SJSA1 (cell line): ENCODE results near the gene TMEM59L. TPM values are rescaled to one million over a fixed set of nuclear protein-coding genes. Genes with fewer than 3 reads are reported as not detected.
A peak's percentile ranks its signal among the peaks of the same experiment; 100 is the strongest.

ENCODE experiments used
- DNase-seq, 2 experiments: peaks; one replicate each; pipeline ENCODE4 v3.0.0-alpha.2; 2015 to 2020; ENCODE audit warnings: low spot score in 2 of 2, low read depth in 1 of 2
- H3K27ac ChIP-seq: fragments of 250-450 bp; sonication (Bioruptor Pico); 2 replicates; pipeline ENCODE4 v1.5.1; 2020; ENCODE audit warnings: mild to moderate bottlenecking, moderate library complexity
- H3K27me3 ChIP-seq: fragments of 250-450 bp; sonication (Bioruptor Pico); replicated peaks from 2 replicates; pipeline ENCODE4 v1.5.1; 2020; ENCODE audit warnings: mild to moderate bottlenecking, moderate library complexity
- H3K36me3 ChIP-seq: fragments of 250-450 bp; sonication (Bioruptor Pico); 2 replicates; pipeline ENCODE4 v1.5.1; 2020; ENCODE audit warnings: mild to moderate bottlenecking
- H3K4me1 ChIP-seq: fragments of 250-450 bp; sonication (Bioruptor Pico); replicated peaks from 2 replicates; pipeline ENCODE4 v1.6.1; 2021; ENCODE audit warnings: mild to moderate bottlenecking
- H3K4me3 ChIP-seq: fragments of 250-450 bp; sonication (Bioruptor Pico); 2 replicates; pipeline ENCODE4 v1.5.1; 2020; ENCODE audit warnings: mild to moderate bottlenecking
- H3K9me3 ChIP-seq: fragments of 250-450 bp; sonication (Bioruptor Pico); replicated peaks from 2 replicates; pipeline ENCODE4 v1.5.1; 2020; ENCODE audit warnings: mild to moderate bottlenecking
- total RNA-seq: library from RNA; depleted of rRNA; stranded (reverse); fragments of >200 nt; shearing (Covaris generic); gene quantifications from 2 replicates; pipeline ENCODE4 v1.2.3, GENCODE V29; 2014

TMEM59L gene
- total RNA-seq, 1 experiment from 2014 or later, result not detected

DNA sequence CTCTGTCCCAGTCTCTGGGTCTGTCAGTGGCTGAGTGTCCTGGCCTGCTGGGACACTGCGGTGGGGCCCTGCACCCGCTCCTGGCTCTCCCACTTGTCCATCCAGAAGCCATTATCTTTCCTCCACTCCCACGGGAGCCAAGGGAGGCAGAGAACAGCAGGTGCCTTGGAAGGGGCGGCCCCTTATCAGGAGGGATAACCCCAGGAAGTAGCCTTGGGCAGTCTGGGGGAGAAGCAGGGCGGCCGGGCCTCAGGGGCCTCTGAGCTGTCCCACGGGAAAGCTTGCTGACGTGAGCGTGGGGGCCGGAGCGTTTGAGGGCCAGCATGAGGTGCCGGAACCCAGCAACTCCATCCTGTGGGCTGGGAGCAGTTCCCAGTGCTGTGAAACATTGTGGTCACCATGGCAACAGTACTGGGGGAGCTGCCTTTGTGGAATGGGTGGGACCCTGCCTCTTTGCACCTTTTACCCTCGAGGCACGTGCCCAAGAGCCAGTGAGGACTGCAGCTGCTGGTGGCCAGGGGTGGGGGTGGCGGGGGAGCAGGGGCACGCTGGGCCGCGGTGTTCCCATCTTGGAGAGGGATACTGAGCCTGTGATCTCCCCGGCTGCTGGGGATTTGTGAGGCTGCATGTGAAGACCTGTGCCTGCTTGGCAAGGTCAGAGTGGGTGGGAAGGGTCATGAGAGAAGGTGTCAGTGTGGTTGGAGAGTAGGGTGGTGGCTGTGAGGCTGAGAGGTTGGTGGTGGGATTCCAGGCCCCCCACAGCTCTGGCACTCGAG is 45.1 kb downstream of the TMEM59L start:
- no peak overlapping the region for H3K27ac ChIP-seq
- H3K9me3 ChIP-seq, result no peaks in the 10 kb centered on the region
- no peak for DNase-seq
- no peaks in the 10 kb centered on the region for H3K36me3 ChIP-seq
- H3K4me1 ChIP-seq, result peaks cover 19% of the 10 kb centered on the region
- H3K27me3 ChIP-seq, result no peaks in the 10 kb centered on the region
- H3K4me3 ChIP-seq, result no peak overlapping the region

DNA sequence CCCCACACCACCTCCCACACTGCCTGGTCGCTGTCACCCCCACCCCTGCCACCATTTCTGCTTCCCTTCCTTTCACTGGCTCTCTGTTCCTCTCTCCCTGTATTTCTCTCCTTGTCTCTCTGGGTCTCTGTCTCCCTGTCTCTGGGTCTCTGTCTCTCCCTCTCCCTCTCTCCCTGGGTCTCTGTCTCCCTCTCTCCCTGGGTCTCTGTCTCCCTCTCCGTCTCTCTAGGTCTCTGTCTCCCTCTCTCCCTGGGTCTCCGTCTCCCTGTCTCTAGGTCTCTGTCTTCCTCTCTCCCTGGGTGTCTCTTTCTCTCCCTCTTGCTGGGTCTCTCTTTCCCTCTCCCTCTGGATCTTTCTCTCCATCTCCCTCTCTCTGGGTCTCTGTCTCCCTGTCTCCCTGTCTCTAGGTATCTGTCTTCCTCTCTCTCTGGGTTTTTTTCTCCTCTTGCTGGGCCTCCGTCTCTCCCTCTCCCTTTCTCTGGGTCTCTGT is 45.7 kb downstream of the TMEM59L start:
- H3K4me3 ChIP-seq, result no peak overlapping the region
- DNase-seq, result no peak
- H3K27me3 ChIP-seq, result no peaks in the 10 kb centered on the region
- peaks cover 26% of the 10 kb centered on the region for H3K4me1 ChIP-seq
- H3K36me3 ChIP-seq, result no peaks in the 10 kb centered on the region
- H3K27ac ChIP-seq, result no peak overlapping the region
- no peaks in the 10 kb centered on the region for H3K9me3 ChIP-seq

DNA sequence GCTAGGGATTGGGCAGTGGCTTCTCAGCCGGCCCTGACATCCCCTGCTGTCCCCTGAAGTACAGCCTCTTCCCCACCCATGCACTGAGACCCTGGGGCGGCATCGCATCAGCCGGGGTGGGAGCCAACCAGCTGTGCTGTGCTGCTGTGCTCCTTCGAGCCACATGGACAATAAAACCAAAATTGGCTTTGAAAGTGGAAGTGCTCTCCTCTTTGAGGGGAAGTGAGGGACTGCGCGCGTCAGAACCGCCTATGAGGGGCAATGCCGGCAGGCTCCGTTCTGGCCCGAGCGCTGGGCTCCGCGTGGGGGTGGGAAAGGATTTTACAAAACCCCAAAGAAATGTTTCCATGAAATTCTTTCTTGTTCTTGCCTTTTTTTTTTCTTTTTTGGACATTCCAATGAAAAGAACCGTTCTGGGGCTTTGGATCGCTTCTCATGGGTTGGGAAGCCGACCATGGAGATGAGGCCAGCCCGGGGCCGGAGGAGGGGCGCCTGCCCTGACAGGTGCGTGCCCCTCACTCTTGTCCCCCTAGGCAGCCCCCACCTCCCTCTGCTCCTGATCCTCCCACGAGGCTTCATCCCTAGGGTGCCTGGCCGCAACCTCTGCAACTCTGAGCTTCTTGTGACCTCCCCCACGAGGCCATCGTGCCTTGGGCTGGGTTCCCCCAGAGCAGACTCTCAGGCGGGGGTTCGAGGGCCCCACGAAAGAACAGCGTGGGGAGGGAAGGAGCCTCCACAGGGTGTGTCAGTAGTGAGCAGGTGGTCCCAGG is 46.8 kb downstream of the TMEM59L start:
- H3K27ac ChIP-seq, result no peak overlapping the region
- H3K4me3 ChIP-seq, result no peak overlapping the region
- DNase-seq, result no peak
- no peaks in the 10 kb centered on the region for H3K9me3 ChIP-seq
- no peaks in the 10 kb centered on the region for H3K27me3 ChIP-seq
- no peaks in the 10 kb centered on the region for H3K36me3 ChIP-seq
- H3K4me1 ChIP-seq, result peaks cover 27% of the 10 kb centered on the region

DNA sequence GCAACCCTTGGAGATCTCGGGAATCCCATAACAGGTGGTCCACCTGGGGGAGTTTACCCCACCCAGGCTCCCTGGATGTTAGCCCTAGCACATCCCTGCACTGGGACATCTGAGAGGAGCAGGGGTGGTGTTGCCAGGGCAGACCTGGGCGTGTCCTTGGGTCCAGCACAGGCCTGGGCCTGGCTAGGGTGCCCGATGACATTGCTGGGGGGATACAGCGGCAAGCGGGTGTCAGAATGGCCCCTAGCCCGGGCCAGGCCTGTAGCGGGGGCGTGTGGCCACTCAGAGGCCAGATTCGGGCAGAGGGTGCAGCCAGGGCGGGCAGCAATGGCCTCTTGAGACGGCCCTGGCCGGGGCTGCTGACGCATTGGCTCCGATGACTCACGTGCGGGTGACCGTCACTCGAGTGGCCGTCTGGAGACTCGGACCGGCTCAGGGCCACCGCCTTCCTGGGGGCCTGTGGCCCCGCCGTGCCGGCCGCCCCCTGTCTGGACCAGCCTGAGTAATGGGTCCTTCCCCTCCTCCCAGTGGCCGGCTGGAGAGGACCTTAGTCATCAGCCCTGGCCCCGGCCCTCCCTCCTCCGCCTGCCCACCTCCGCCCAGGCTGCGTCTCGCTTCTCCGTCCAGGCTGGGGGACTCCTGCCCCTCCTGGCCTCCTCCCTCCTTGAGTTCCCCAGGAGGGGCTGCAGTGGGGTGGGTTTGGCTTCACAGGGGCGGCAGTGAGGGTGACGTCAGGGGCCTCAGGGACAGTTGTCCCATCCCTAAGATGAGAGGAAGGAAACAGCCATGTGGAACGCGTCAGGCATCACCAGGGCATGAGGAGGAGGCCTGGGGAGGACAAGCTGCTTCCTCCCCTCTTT is 47.6 kb downstream of the TMEM59L start:
- Histone ChIP-seq H3K4me3 (no peak overlapping the region), H3K4me1 (peaks cover 27% of the 10 kb centered on the region), H3K36me3 (no peaks in the 10 kb centered on the region), H3K9me3 (no peaks in the 10 kb centered on the region), H3K27me3 (no peaks in the 10 kb centered on the region), H3K27ac (0 out of 2 replicates have a peak overlapping the region, but pooled peaks have one; percentile 15)
- DNase-seq, result peak; percentile 76 to 92

DNA sequence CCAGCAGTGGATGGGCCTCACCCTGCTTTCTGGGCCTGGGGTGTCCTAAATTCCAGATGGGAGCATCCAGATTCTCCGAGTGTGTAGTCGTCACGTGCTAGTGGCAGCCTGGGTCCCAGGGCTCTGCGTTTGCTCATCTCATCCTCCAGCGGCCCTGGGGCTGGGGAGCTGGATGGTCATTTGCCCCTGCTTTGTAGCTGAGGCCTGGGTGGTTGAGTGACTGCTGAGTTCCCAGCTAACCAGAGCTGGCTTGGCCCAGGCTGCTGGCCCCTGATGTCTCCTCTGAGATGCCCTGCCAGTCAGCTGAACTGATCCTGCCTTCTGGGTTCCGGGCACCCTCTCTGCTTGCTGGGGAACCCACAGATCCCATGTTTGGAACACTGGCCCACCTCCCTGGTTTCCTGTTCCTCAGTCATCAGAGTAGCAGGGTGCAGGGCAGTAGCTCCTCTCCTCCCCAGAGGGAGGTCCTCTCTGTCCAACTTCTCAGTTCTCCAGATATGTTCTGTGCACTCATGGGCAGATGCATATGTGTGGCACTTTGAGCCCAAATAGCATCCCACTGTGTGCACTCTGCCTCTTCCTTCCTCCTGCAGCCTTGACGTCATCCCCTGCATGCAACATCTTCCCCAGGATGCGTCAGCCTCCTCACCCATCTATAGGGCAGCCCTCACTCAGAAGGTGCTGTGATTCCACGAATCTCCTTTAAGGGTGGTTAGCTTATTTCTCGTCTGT is 48.4 kb downstream of the TMEM59L start:
- H3K27ac ChIP-seq, result 0 out of 2 replicates have a peak overlapping the region, but pooled peaks have one; percentile 15
- DNase-seq, result no peak
- no peaks in the 10 kb centered on the region for H3K27me3 ChIP-seq
- H3K4me1 ChIP-seq, result peaks cover 27% of the 10 kb centered on the region
- no peaks in the 10 kb centered on the region for H3K36me3 ChIP-seq
- no peak overlapping the region for H3K4me3 ChIP-seq
- H3K9me3 ChIP-seq, result no peaks in the 10 kb centered on the region

DNA sequence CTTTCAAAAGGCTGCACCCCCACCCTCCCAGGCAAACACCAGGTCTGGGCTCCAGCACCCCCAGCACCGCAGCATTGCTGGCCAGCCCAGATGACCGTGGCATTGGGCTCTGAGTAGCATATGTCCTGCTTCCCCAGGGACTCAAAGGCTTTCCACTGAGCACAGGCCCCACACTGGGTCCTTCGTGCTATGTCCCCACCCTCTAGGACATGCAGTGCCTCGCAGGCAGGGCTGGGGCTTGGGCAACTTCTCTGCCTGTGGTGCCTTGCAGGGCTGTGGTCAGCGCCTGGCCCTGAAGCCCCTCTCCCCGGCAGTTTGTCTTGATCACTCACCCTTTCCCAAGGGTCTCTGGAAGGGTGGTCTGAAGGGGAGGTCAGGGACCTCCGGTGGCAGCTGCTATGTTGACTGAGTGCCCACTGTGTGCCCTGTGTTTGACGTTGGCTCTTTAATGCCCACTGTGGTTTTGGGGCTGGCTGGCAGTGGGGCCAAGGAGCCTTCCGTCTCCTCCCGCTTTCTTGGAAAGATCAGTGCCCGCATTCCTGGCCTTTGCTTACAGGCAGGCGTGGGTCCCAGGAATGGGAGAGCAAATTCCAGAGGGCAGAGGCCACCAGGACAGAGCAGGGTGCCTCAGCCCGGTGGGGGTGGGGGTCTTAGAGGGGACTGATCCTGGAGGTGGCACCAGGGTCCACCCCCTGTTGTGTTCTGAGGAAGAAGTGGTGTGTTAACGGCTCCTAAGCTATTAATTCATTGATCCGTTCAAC is 50.5 kb downstream of the TMEM59L start:
- no peak overlapping the region for H3K4me3 ChIP-seq
- peaks cover 27% of the 10 kb centered on the region for H3K4me1 ChIP-seq
- no peak overlapping the region for H3K27ac ChIP-seq
- DNase-seq, result no peak
- H3K36me3 ChIP-seq, result 0 out of 2 replicates have a peak, but pooled peaks cover 2% of the 10 kb centered on the region
- H3K9me3 ChIP-seq, result no peaks in the 10 kb centered on the region
- no peaks in the 10 kb centered on the region for H3K27me3 ChIP-seq

DNA sequence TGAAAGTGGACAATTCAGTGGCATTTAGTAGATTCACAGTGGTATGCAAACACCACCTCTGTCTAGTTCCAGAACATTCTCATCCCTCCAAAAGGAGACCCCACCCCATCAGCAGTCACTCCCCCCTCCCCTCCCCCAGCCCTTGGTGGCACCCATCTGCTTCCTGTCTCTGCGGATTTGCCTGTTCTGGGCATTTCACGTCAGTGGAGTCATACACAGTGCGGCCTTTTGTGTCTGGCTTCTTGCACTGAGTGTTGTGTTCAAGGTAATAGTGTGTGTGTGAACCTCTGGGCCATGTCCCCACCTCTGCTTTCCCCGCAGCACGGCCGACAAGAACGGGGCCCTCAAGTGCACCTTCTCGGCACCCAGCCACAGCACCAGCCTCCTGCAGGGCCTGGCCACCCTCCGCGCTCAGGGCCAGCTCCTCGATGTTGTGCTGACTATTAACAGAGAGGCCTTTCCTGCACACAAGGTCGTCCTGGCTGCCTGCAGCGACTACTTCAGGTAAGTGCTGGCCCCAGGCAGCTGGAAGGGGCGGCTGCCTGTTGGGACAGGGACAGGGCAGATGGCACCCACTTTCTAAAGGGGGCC is 51.4 kb downstream of the TMEM59L start:
- Histone ChIP-seq H3K9me3 (no peaks in the 10 kb centered on the region), H3K27me3 (no peaks in the 10 kb centered on the region), H3K4me3 (no peak overlapping the region), H3K36me3 (peaks cover 8% of the 10 kb centered on the region), H3K4me1 (peaks cover 28% of the 10 kb centered on the region), H3K27ac (no peak overlapping the region)
- DNase-seq, result no peak

DNA sequence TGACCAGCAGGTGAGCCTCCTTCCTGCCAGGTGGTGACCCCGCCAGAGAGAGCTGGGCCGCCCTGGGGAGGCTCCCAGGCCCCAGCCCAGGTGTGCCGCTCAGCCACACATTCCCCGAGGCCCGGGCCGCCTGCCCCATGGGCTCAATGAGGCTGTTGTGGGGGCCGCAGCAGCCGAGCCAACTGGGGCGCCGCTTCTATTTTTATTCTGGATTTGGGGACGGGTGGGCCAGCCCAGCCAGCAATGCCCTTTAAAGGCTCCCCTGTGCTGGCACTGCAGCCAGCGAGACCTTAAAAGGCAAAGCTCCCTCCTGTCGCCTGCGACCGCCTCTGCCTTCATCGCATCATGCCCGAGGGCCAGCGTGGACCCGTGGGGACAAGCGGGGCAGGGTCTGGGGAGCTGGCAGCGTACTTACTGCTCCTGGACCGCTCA is 53.1 kb downstream of the TMEM59L start:
- Histone ChIP-seq H3K36me3 (peaks cover 18% of the 10 kb centered on the region), H3K9me3 (no peaks in the 10 kb centered on the region), H3K4me1 (peaks cover 26% of the 10 kb centered on the region), H3K27me3 (no peaks in the 10 kb centered on the region), H3K27ac (no peak overlapping the region), H3K4me3 (no peak overlapping the region)
- DNase-seq, result no peak

DNA sequence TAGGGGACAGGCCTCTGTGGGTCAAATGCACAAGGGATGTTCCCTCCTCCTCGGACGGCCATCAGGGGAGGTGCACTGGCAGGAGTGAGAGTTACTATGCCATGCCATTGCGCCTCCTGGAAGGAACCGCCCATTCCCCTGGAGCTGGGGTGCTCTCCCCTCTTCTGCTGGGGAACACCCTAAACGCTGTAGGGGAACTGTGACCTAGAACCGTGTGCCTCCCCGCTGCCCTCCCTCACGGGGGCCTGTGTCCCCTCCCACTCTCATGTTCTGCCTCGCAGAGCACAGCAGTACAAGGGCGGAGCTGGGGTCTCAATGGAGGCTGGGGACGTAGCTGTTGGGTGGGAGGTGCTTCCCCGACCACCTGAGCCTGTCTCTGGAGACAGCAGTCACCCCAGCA is 53.6 kb downstream of the TMEM59L start:
- Histone ChIP-seq H3K27ac (no peak overlapping the region), H3K9me3 (no peaks in the 10 kb centered on the region), H3K27me3 (no peaks in the 10 kb centered on the region), H3K4me1 (peaks cover 21% of the 10 kb centered on the region), H3K36me3 (peaks cover 18% of the 10 kb centered on the region), H3K4me3 (no peak overlapping the region)
- no peak for DNase-seq

DNA sequence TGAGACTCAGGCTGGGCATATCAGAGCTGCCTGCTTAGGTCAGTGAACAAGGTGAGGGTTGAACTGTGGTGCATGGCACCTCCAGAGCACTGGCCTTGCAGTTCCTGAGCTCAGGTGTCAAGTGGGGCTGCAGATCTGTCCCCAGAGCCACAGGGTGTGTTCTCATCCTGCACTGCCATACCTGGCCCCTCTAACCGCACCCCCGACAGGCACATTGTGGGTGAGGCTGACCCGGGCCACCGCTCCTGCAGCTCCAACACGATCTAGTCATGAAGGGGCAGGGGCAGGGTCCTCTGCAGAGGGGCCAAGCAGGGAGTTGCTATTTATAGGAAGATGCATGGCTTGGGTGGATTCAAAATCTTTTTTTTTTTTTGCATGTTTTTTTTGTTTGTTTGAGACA is 54.1 kb downstream of the TMEM59L start:
- peaks cover 19% of the 10 kb centered on the region for H3K4me1 ChIP-seq
- no peaks in the 10 kb centered on the region for H3K9me3 ChIP-seq
- peaks cover 18% of the 10 kb centered on the region for H3K36me3 ChIP-seq
- H3K27me3 ChIP-seq, result no peaks in the 10 kb centered on the region
- no peak for DNase-seq
- H3K27ac ChIP-seq, result no peak overlapping the region
- no peak overlapping the region for H3K4me3 ChIP-seq

DNA sequence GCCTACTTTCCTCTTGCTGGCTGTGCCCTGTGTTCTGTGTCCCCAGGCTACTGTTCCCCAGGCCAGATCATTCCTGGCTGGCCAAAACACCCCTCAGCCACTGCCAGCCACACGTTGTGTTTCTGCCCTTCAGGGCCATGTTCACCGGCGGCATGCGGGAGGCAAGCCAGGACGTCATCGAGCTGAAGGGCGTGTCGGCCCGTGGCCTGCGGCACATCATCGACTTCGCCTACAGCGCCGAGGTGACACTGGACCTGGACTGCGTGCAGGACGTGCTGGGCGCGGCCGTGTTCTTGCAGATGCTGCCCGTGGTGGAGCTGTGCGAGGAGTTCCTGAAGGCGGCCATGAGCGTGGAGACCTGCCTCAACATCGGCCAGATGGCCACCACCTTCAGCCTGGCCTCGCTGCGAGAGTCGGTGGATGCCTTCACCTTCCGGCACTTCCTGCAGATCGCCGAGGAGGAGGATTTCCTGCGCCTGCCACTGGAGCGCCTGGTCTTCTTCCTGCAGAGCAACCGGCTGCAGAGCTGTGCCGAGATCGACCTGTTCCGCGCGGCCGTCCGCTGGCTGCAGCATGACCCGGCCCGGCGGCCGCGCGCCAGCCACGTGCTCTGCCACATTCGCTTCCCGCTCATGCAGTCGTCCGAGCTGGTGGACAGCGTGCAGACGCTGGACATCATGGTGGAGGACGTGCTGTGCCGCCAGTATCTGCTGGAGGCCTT is 55.0 kb downstream of the TMEM59L start:
- Histone ChIP-seq H3K4me3 (no peak overlapping the region), H3K36me3 (peaks cover 18% of the 10 kb centered on the region), H3K27me3 (no peaks in the 10 kb centered on the region), H3K9me3 (no peaks in the 10 kb centered on the region), H3K27ac (no peak overlapping the region), H3K4me1 (peaks cover 19% of the 10 kb centered on the region)
- no peak for DNase-seq

DNA sequence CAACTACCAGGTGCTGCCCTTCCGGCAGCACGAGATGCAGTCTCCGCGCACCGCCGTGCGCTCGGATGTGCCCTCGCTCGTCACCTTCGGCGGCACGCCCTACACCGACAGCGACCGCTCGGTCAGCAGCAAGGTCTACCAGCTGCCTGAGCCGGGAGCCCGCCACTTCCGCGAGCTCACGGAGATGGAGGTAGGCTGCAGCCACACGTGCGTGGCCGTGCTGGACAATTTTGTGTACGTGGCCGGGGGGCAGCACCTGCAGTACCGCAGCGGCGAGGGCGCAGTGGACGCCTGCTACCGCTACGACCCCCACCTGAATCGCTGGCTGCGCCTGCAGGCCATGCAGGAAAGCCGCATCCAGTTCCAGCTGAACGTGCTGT is 55.6 kb downstream of the TMEM59L start:
- no peak for DNase-seq
- no peak overlapping the region for H3K4me3 ChIP-seq
- no peaks in the 10 kb centered on the region for H3K27me3 ChIP-seq
- H3K9me3 ChIP-seq, result no peaks in the 10 kb centered on the region
- H3K4me1 ChIP-seq, result peaks cover 14% of the 10 kb centered on the region
- peaks cover 18% of the 10 kb centered on the region for H3K36me3 ChIP-seq
- no peak overlapping the region for H3K27ac ChIP-seq
